GM21447 (cell line): ENCODE data around the gene CELF6.

Experiments used
- ATAC-seq: cut with Tn5 transposase; IDR thresholded peaks from one replicate; pipeline ENCODE4 v1.9.1; 2021; ENCODE audit not compliant: unreplicated experiment

CELF6 gene

DNA sequence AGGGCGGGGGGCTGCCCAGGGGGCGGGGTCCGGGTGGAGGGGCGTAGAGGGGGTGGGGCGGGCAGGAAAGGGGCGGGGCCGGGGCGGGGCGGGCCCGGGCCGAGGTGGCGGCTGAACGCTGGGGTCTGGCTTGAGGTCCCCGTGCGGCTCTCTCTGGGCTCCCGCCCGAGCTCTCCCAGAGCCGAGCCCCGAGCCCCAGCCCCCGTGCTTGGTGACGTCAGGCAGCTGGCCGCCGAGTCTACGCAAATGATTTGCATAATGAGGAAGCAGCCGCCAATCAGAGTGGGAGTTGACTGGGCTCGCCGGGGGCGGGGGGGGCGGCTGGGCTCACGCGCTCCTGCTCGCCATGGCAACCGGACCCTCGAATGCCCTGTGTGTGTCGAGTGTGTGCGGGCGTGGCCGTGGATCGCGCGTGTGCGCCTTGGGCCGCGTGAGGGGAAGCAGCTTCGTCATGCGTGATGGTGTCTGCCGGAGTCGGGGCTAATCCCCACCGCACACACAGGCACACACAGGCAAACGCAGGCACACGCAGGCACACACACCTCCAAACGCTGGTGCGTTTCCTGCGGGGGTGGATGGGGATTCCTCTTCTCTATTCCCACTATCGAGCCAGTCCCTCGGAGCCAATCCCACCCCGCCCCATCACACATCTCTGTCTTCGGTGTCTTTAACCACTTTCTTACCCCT is at the start of gene CELF6:
Gene CELF6 (minus strand): TSS at position 173 of the 687 bp plus-strand sequence. CDS start 283 bp downstream, outside the sequence.
- peak; percentile 52 for ATAC-seq

DNA sequence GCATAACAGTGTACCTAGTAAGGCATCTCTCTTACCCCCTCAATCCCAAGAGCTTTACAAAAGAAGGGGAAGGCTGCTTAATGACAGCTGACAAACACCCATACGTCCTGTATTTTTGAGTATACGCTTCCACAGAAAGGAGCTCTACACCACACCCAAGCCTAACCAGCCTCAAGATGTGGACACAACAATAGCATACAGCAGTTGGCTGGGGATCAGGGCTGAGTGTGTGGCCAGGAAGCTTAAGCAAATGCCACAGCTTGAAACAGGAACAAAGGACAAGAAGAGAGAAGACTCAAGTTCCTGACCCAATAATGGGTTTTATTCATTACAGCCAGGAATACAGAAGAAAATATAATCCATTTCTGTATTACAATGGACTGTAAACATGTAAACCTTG is 48.9 kb upstream of the CELF6 start:
- ATAC-seq = no peak

DNA sequence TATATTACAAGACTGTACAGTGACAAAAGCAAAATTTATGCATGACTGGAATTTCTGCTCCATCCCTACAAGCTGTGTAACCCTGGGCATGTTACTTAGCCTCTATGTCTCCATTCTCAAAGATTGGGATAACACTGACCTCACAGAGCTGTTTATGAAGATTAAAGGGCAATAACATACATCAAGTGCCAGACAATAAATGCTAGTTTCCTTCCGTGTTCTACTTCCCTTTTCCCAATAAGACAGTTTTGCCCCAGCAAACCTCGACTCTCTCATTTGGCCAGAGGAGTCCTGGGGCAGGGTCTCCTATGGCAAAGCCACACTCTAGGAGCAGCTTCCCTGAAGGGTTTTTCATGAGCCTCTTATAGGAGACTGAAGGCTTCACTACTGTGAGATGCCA is 48.4 kb upstream of the CELF6 start:
- ATAC-seq = no peak

- ATAC-seq = peak; percentile 95
Observed at GRCh38 chr15:72365844-72366243, 45.9 kb upstream of the CELF6 start.

GRCh38 chr15:72361176-72361575 is 41.2 kb upstream of the CELF6 start:
- ATAC-seq = no peak

DNA sequence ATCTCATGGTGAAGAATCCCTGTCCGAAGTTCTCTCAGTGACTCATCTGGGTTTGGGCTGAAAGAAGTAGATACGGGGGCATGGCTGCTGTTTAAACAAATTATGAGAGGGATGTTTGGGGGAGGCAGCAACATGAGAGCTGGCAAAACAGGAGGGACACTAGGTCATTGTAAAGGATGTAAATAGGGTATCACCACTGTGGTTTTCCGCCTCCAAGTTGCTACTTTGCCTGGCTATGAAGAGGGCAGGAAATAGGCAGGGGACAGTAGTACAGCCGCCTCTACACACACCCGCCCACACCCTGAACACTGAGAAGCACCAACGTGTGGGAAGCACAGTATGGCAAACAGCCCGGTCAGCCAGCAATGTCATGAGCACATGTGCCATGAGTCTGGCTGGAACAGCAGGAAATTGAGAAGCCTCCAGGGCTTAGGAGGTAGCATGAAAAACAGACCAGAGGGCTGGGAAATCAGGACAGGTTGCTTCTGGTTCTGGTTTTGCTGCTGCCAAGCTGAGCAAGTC is 38.8 kb upstream of the CELF6 start:
- peak; percentile 58 for ATAC-seq

- ATAC-seq = no peak
Observed at GRCh38 chr15:72358121-72358520, 38.2 kb upstream of the CELF6 start.

- no peak for ATAC-seq
Observed at GRCh38 chr15:72354496-72354895, 34.5 kb upstream of the CELF6 start.

- ATAC-seq = no peak
Observed at GRCh38 chr15:72353266-72353665, 33.3 kb upstream of the CELF6 start.

DNA sequence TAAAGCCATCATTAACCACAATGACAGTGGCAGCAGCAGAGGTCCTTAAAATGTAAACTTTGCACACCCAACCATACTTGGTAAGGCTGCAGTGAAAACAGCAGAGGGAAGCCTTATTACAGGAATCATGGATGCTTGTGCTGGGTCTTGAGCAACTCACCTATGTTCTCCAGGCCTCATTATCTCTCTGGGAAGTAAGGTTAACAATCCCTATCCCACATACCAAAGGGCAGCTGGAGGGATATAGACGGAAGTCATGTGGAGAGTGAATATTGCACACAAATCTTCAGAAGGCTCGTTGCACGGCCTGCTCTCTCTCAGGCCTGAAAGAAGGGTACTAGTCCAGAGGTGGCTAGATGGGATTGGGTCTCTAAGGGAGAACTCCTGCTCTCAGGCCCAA is 25.8 kb upstream of the CELF6 start:
- ATAC-seq = no peak

- no peak for ATAC-seq
Observed at GRCh38 chr15:72345280-72345679, 25.3 kb upstream of the CELF6 start.

DNA sequence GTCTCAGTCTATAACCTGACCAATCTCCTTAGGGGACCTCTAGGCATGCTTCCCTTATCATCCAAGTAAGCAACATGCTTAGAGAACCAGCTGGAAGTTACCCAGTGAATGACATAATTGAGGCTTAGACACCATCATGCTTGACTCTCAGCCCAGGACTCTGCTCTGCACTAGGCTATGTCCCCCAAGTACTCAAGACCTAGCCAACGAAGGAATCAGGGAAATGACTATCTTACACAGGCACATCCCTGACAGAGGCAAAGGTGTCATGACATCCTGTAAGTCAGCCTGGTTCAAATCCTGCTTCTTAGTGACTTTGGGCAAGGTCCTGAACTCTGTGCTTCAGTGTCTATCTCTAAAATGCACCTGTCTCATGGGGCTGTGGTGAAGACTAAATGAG is 24.6 kb upstream of the CELF6 start:
- no peak for ATAC-seq

DNA sequence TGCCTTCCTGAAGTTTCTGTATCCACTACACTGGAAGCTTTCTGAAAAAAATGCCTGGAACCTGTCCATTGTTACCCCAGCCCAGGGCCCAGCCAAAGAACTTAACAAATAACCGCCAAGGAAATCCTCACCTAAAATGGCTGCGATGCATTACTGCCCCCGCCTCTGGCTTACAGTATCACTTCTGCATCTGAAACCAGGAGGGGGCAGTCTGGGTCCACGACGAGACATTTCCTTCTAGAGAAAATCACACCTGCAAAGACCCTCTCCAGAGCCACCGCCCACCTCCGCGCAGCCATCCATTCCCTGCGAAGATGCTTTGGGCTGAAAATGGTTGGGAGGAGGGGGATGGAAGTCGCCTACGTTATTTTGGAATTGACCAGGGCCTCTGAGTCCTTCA is 22.4 kb upstream of the CELF6 start:
- no peak for ATAC-seq

DNA sequence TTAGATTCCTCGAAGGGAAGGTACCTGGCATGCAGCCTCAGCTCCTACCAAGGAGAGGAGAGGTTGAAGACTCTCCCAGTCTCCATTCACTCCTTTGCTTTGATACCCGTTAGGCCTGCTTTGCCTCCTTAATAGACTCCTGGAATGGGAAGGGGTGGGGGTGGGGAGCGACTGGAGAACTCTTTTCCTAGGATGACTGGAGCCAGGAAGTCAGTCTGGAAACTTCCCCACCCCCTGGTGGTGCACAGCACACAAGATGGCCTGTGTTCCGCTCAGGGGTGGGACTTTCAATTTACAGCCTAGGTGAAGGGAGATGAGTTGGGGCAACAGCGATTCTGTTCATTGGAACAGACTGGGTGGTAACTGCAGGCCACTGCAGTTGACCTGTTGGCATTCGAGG is 21.4 kb upstream of the CELF6 start:
- ATAC-seq = no peak

GRCh38 chr15:72340366-72340765 is 20.4 kb upstream of the CELF6 start:
- no peak for ATAC-seq

DNA sequence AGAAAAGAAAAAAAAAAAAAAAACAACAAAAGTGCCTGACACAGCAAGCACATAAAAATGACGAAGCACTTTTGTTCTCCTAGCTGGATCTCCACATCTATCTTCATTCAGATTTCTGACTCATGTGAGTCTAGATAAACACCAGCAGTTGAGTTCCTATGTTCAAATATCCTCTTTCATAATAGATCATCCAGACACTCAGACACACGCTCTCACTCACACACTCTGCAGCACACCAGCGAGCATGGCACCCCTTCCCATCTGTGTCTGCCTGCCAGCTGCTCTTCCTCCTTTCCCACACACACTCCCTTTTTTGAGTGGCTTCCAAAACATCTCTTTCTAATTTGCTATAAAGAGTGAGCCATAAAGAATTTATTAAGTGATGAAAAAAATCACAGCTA is 19.8 kb upstream of the CELF6 start:
- no peak for ATAC-seq

DNA sequence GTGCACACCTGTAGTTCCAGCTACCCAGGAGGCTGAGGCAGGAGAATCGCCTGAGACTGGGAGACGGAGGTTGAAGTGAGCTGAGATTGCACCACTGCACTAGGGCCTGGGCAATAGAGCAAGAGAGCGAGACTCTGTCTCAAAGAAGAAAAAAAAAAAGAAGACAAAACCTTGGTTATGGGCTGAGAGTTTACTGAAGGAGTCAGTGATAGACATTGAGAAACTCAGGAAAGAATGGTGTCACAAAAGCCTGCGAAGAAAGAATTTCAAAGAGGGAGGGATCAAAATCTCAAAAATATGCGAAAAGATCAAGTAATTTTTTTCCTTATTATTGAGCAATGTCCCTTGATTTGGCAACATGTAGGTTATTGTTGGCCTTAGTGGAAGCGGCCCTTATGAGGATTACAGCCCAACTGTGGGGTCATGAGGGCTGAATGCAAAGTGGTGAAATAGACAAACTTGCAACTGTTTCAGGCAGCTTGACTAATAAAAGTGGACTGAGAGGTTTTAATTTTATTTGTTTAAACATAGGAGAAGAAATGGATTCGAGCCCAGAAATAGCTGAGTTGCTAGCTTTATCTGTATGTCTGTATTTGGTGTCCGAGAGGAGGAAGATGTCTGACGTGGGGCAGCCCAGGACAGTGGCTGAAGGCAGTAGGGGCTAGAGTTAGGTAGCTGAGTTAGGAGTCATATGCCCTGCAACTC is 18.8 kb upstream of the CELF6 start:
- ATAC-seq = no peak

DNA sequence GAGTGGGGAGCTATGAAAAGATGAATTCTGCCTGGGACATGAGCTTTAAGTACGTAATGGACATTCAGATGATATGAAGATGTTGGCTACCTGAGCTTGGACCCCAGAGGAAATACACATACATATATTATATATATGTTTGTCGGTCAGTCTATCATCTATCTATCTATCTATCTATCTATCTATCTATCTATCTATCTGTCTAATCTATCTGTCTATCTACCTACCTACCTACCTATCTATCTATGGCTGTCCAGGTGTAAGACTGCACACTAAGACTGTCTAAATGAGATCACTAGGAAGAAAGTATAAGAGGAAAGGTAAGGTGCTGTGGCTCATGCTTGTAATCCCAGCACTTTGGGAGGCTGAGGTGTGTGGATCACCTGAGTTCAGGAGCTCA is 18.2 kb upstream of the CELF6 start:
- ATAC-seq = no peak

GRCh38 chr15:72334842-72335241 is 14.9 kb upstream of the CELF6 start:
- ATAC-seq = no peak

DNA sequence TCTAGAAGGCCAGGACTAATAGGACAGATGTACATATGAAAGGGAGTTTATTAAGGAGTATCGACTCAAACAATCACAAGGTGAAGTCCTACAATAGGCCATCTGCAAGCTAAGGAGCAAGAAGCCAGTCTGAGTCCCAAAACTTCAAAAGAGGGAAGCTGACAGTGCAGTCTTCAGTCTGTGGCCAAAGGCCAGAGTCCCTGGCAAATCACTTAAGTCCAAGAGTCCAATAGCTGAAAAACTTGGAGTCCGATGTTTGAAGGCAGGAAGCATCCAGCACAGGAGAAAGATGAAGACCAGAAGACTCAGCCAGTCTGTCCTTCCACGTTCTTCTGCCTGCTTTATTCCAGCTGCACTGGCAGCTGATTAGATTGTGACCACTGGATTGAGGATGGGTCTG is 11.1 kb upstream of the CELF6 start:
- no peak for ATAC-seq

- no peak for ATAC-seq
Observed at GRCh38 chr15:72323752-72324151, 3.8 kb upstream of the CELF6 start.

- ATAC-seq = no peak
Observed at GRCh38 chr15:72319360-72319984, 485 bp downstream of the CELF6 start.
